GM21825 (cell line): ENCODE results near the gene FUNDC1.
"Not testable (repeated sequence)": the region's sequence is repeated elsewhere in the genome, so short reads cannot be mapped to it uniquely, and the experiment has no call there.

Experiments
- ATAC-seq: cut with Tn5 transposase; IDR thresholded peaks from one replicate; pipeline ENCODE4 v1.9.1; 2021; ENCODE audit warnings: mild to moderate bottlenecking, moderate library complexity; ENCODE audit not compliant: unreplicated experiment

Gene FUNDC1

GRCh38 chrX:44542567-44543325, at the start of gene FUNDC1:
TSS of gene FUNDC1 (minus strand) at chrX:44542859. CDS start at chrX:44542832, 27 bp downstream.
- peak; percentile 99 for ATAC-seq

GRCh38 chrX:44585866-44586265, 43.2 kb upstream of the FUNDC1 start:
- no peak for ATAC-seq

- no peak for ATAC-seq
These were observed 37.8 kb upstream of the FUNDC1 start for GRCh38 chrX:44580466-44580865.

GRCh38 chrX:44572340-44572938, 29.8 kb upstream of the FUNDC1 start:
- ATAC-seq, result no peak

GRCh38 chrX:44570522-44570921, 27.9 kb upstream of the FUNDC1 start:
- ATAC-seq, result no peak

GRCh38 chrX:44569122-44569521, 26.5 kb upstream of the FUNDC1 start:
- no peak for ATAC-seq

- ATAC-seq, result no peak
These were observed 25.5 kb upstream of the FUNDC1 start for GRCh38 chrX:44568196-44568595.

GRCh38 chrX:44561896-44562295, 19.2 kb upstream of the FUNDC1 start:
- not testable (repeated sequence) for ATAC-seq

GRCh38 chrX:44550563-44550962, 7.9 kb upstream of the FUNDC1 start:
- no peak for ATAC-seq

- not testable (repeated sequence) for ATAC-seq
These were observed 2.8 kb upstream of the FUNDC1 start for GRCh38 chrX:44545454-44545853.

GRCh38 chrX:44544036-44544435, 1.4 kb upstream of the FUNDC1 start:
- no peak for ATAC-seq

GRCh38 chrX:44536198-44536597, 6.5 kb downstream of the FUNDC1 start:
- ATAC-seq, result no peak

GRCh38 chrX:44529310-44529709, 13.3 kb downstream of the FUNDC1 start:
- no peak for ATAC-seq

- ATAC-seq, result no peak
These were observed 28.4 kb downstream of the FUNDC1 start for GRCh38 chrX:44514272-44514671.

GRCh38 chrX:44507292-44507691, 35.4 kb downstream of the FUNDC1 start:
- no peak for ATAC-seq

GRCh38 chrX:44506678-44507077, 36.0 kb downstream of the FUNDC1 start:
- no peak for ATAC-seq

- ATAC-seq, result no peak
These were observed 39.1 kb downstream of the FUNDC1 start for GRCh38 chrX:44503560-44503959.

GRCh38 chrX:44495091-44495490, 47.6 kb downstream of the FUNDC1 start:
- ATAC-seq, result no peak

GRCh38 chrX:44494357-44494756, 48.3 kb downstream of the FUNDC1 start:
- no peak for ATAC-seq

GRCh38 chrX:44489515-44489914, 53.1 kb downstream of the FUNDC1 start:
- ATAC-seq, result no peak

GRCh38 chrX:44484607-44485146, 58.0 kb downstream of the FUNDC1 start:
- no peak for ATAC-seq

- no peak for ATAC-seq
These were observed 58.6 kb downstream of the FUNDC1 start for GRCh38 chrX:44483965-44484606.
